ENCODE measurements around the gene CUBN.

CUBN gene

GRCh38 chr10:16952080-16952479 is 177.5 kb downstream of the CUBN start:
- no peak for DNase-seq (ENCODE audit: low read depth in 2 of 2)

DNA sequence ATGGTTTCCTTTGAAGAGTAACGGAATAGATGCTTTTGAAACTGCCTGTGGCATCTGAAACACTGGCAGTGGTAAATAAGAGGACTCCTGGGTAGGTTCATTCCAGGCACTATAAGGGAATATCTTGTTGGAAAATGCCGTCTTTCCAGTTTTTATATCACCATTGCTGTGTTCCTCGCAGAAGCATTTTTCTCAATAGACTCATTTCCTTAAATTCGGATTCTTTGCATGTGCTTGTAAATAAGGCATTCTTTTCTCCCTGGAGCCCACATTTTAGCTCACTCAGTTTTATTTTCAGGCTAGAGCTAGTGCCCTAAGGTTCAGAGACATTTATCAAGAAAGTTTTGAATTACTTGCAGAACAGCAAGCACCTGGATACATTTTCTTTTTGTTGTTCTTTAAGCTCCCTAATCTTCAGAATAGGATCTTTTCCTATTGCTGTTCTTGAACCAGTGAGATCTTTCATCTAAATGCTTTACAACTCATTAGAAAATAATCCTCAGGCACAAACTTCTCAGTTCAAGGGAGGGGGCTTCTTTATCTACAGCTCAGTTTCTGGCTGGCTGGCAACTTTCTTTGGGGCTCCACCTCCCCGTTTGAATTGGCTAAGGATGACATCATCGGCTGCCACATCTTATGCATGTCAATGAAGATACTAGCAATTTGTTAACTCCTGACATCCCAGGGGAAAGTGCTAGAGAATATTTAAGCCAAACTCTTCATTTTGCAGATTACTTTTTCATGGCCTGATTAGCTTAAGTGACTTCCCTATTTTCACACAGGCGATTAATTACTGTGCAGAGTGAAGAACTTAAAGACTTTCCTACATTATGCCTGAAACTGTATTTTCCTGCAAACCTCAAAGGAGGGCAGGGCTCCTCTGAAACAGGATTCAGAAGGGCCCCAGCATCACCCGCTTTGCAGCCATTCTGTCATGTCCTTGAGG is 178.7 kb downstream of the CUBN start:
- no peak for DNase-seq (ENCODE audit: low read depth in 2 of 2)

DNA sequence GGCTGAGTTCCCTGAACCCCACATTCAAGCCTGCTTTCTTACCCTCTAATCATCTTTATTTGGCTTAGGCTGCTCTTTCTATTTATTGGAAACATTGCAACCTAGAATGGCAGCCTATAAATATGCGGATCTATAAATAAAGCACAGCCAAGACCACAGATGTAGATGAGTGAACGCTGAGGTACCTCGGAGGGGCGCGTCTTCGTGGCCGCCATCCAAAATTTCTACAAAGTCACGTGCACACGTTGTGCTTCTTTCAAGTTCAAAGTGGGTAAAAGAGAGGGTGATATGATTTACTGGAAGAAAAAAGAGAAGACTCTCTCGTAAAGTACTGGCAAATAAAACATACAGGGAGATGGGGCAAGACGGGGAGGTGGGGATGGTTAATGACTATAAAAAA is 179.8 kb downstream of the CUBN start:
- no peak for DNase-seq (ENCODE audit: low read depth in 2 of 2)

DNA sequence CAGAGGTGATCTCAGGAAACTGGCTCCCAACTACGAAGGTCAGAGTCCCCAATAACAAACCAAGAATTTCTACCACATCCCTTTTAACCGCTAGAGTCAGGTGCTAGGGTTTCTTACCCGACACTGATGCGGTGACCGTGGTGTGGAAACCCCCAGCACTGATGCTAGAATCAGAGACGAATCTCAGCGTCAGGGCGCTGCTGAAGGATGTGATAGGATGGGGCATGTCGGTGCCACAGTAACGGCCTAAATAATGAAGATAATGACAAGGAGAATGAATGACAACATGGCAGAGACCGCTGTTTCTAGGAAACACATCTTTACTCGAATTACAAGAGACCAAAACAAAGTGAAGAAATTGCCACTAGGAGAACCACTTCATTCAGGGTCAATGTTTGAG is 181.2 kb downstream of the CUBN start:
- DNase-seq (ENCODE audit: low read depth in 2 of 2) = no peak

- DNase-seq (ENCODE audit: low read depth in 2 of 2) = no peak
These were observed 182.5 kb downstream of the CUBN start for GRCh38 chr10:16947069-16947468.

DNA sequence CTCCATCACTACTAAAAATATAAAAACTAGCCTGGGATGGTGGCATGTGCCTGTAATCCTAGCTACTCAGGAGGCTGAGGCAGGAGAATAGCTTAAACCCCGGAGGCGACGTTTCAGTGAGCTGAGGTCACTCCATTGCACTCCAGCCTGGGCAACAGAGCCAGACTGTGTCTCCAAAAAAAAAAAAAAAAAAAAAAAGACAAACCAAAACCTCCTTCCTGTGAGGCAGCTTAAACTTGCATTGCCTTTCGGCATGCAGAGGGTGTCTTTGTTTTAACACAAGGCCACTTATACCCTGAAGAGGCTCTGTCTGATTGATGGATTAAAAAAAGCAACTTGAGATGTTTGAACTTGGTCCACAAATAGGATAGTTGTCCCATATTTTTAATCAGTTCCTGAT is 184.0 kb downstream of the CUBN start:
- DNase-seq (ENCODE audit: low read depth in 2 of 2) = no peak

DNA sequence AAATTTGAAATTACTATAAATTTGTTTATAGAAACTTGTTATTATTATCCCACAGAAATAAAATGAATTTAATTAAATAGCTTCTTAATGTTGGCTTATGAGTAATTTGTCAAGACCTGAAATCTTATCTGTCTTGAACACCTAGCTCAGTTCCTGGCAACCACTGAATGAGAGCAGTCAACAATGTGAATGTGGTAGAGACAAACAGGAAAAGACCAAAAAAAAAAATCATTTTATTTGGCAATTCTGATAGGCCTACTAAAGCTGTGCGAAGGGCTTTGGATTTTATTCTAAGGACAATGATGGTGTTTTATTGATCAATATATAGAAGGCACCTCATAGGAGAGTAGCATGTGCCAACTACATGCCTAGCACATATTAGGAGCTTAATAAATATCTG is 184.6 kb downstream of the CUBN start:
- no peak for DNase-seq (ENCODE audit: low read depth in 2 of 2)

GRCh38 chr10:16944402-16944801 is 185.2 kb downstream of the CUBN start:
- DNase-seq (ENCODE audit: low read depth in 2 of 2) = no peak

- no peak for DNase-seq (ENCODE audit: low read depth in 2 of 2)
These were observed 186.0 kb downstream of the CUBN start for GRCh38 chr10:16943295-16944285.

- DNase-seq (ENCODE audit: low read depth in 2 of 2) = no peak
These were observed 187.1 kb downstream of the CUBN start for GRCh38 chr10:16942381-16943078.

- no peak for DNase-seq (ENCODE audit: low read depth in 2 of 2)
These were observed 187.7 kb downstream of the CUBN start for GRCh38 chr10:16941870-16942269.

- no peak for DNase-seq (ENCODE audit: low read depth in 2 of 2)
These were observed 188.5 kb downstream of the CUBN start for GRCh38 chr10:16941067-16941466.

- no peak for DNase-seq (ENCODE audit: low read depth in 2 of 2)
These were observed 190.7 kb downstream of the CUBN start for GRCh38 chr10:16938952-16939351.

GRCh38 chr10:16934461-16934860 is 195.2 kb downstream of the CUBN start:
- no peak for DNase-seq (ENCODE audit: low read depth in 2 of 2)

DNA sequence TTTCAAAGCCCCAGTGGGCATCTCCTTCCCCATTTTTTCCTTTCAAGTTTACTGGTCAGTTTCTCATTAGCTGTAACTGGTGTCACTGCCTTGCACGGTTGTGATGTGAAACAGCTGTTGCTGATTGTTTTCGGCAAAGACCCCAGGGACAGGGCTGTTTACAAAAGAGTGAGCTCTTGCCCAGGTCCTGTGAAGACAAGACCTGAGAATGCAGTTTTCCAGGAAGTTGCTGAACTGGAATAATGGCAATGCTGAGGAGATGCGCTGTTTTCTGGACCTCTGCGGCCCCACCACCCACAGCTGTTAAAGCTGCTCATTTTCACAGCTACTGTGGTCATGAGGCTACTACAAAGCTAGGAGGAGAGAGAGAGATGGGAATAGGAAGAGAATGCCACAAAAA is 195.8 kb downstream of the CUBN start:
- DNase-seq (ENCODE audit: low read depth in 2 of 2) = no peak

DNA sequence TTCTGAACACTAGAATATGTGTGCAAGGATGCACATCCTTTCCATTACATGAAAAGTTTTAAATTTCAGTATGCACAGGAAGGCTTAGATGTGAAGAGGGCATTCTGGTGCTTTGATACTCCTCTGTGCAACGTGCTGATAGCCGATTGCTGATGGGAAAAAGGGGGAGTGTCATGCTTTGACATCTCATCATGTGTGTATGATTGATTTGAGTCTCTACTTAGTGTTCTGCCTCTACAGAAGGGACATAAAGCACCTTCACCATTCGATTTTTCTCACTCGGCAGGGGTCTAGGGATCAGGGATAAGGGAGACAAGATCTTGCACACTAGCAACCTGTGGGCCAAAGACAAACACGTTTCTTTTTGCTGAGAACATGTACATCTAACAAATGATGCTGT is 197.7 kb downstream of the CUBN start:
- no peak for DNase-seq (ENCODE audit: low read depth in 2 of 2)

DNA sequence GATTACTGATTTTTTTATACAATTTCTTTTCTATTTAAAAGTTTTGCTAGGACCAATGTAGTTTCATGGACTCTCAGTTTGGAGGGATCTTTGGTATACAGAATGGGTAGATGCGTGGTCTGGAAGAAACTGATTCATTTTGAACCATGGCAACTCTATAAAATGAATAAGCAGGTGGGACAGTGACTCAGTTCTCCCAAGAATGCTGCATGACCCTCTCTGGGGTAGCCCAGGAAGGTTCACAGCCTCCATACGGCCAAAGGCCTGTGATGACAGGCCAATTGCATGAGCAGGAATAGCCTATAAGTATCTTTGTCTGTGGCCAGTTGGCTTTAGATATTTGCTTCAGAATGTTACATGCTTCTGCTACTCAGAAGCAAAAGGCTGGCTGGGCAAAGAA is 199.1 kb downstream of the CUBN start:
- DNase-seq (ENCODE audit: low read depth in 2 of 2) = no peak

DNA sequence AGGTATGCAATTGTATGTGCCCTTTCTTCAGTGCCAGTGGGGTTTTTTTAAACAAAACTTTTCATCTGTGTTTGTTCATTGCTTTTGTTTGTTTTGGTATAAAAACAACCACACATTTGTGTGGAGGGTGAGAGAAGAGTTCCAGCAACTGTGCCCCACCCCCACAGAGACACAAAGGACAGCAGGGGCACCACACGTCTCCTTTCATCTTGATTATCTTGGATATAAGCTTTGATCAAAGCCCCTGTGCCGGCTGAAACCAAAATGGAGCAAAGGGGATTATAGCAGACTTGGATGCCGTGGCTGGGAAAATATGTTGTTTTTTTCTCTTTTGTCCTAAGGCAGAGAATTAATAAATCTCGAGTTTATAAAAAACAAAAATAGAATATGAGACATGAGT is 200.5 kb downstream of the CUBN start:
- no peak for DNase-seq (ENCODE audit: low read depth in 2 of 2)

GRCh38 chr10:16927546-16927945 is 202.1 kb downstream of the CUBN start:
- DNase-seq (ENCODE audit: low read depth in 2 of 2) = no peak

GRCh38 chr10:16923726-16924125 is 205.9 kb downstream of the CUBN start:
- no peak for DNase-seq (ENCODE audit: low read depth in 2 of 2)

GRCh38 chr10:16923309-16923708 is 206.3 kb downstream of the CUBN start:
- DNase-seq (ENCODE audit: low read depth in 2 of 2) = no peak

All from activated CD4-positive, alpha-beta T cell treated with anti-CD3 and anti-CD28 coated beads for 24 hours (primary cell).